AG04450 (cell line): ENCODE results near the gene FLNC. TPM values are rescaled to one million over a fixed set of nuclear protein-coding genes. Genes with fewer than 3 reads are reported as not detected.

ENCODE experiments used
- CTCF ChIA-PET: fragments of 300-600, 350-600 bp; formaldehyde crosslinking; extraction: SDS; loops from one replicate; lab custom pipeline; 2022; ENCODE audit warnings: antibody characterized with exemption, inconsistent platforms; lab: Charles Lee
- POLR2A ChIA-PET: fragments of 350-600 bp; formaldehyde crosslinking; extraction: SDS; loops from one replicate; lab custom pipeline; 2021; ENCODE audit warnings: antibody characterized with exemption, inconsistent platforms; lab: Yijun Ruan, JAX
- DNase-seq: peaks from one replicate; pipeline ENCODE4 v3.0.0-alpha.2; 2011; ENCODE audit warnings: low read depth, low spot score
- H3K27ac ChIP-seq: one replicate; pipeline ENCODE4 v1.5.1; 2012; ENCODE audit warnings: low read depth, low read length, control low read depth
- H3K27me3 ChIP-seq: one replicate; pipeline ENCODE4 v1.6.0; 2012; ENCODE audit warnings: low read length; ENCODE audit not compliant: control insufficient read depth, insufficient read depth
- H3K4me3 ChIP-seq: 2 replicates; pipeline ENCODE4 v1.5.1; 2011; ENCODE audit warnings: mild to moderate bottlenecking, low read depth, low read length, control low read depth
- H3K9me3 ChIP-seq: 2 replicates; pipeline ENCODE4 v1.5.1; 2012; ENCODE audit warnings: low read length; ENCODE audit not compliant: control insufficient read depth, insufficient read depth
- polyA plus RNA-seq: library from polyadenylated mRNA; depleted of rRNA; stranded (reverse); fragments of >200 nt; gene quantifications from 2 replicates; pipeline ENCODE4 v1.2.3, GENCODE V29; 2011
- TF ChIP-seq, protein P1 (sequence below): IDR thresholded peaks from 2 replicates; pipeline ENCODE4 v1.5.1; 2011; ENCODE audit warnings: low read depth, low read length, control low read depth, inconsistent platforms

FLNC gene
- polyA plus RNA-seq, 1 experiment: 25.8 TPM

DNA sequence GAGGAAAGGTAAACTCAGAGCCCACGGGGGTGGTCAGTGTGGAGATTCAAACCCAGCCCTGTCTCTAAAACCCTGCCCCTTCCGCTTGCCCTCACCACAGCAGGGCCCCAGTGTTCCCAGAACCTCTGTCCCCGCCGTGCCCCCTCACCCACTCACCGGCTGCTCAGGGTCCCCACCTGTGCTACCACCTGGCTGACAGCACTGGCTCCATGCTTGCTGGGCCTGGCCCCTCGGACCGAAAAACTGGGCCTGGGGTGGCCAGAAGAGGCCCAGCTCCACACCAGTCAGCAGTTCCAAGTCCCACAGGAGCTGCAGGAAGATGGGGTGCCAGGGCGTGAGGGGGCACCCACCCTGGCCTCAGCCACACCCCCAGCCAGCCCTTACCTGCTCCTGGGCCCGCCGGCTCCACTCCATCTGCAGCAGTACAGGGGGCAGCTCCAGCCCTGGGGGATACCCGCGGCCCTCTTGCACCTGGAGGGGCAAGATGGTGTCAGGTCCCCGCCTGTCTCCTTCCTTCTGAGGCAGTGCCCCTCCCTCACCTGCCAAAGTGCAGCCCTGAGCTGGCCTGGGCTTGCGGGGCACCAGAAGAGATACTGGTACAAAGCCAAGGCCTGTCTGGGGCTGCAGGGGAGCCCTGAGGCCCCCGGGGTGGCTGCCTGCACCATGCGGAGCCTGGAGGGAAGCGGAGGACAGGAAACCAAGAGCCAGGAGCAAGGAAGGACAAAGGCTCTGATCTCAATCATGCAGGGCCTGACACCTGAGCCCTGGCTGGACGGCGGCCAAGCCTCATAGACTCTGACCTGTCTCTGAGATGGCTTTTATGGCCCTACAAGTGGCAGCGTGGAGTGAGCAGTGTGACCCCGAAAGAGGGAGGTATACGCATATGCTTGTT, 44.2 kb downstream of the FLNC start:
- POLR2A ChIA-PET: no interaction called here

DNA sequence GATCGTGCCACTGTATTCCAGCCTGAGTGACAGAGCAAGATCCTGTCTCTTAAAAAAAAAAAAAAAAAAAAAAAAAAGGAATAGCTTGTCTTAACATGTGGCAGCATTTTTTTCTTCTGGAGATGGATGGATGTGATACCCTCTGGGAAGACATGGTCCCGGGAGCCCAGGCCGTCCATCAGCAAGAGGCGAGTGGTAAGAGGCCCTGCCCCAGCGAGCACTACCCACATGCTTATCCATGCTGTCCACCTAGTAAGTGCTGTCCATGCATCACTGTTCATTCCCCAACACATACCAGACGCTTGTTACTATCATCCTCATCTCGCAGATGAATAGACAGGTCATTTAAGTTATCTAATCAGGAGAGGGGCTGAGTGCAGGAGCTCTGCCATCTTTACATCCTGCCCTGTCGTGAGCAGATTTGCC, 45.3 kb downstream of the FLNC start:
- Histone ChIP-seq H3K4me3 (no peak overlapping the region), H3K9me3 (no peaks in the 10 kb centered on the region), H3K27ac (no peak overlapping the region), H3K27me3 (peaks cover 29% of the 10 kb centered on the region)
- CTCF ChIA-PET: no interaction called here
- POLR2A ChIA-PET: interaction anchor here (0.6 kb wide), 1 partner anchor 48 kb away, joined by 3 read pairs; no protein-coding TSS in a partner anchor
- TF ChIP-seq, protein P1, sequence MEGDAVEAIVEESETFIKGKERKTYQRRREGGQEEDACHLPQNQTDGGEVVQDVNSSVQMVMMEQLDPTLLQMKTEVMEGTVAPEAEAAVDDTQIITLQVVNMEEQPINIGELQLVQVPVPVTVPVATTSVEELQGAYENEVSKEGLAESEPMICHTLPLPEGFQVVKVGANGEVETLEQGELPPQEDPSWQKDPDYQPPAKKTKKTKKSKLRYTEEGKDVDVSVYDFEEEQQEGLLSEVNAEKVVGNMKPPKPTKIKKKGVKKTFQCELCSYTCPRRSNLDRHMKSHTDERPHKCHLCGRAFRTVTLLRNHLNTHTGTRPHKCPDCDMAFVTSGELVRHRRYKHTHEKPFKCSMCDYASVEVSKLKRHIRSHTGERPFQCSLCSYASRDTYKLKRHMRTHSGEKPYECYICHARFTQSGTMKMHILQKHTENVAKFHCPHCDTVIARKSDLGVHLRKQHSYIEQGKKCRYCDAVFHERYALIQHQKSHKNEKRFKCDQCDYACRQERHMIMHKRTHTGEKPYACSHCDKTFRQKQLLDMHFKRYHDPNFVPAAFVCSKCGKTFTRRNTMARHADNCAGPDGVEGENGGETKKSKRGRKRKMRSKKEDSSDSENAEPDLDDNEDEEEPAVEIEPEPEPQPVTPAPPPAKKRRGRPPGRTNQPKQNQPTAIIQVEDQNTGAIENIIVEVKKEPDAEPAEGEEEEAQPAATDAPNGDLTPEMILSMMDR: no peak
- DNase-seq: no peak

More for the DNA sequence above, 44.2 kb downstream of the FLNC start:
- Histone ChIP-seq H3K27ac (no peak overlapping the region), H3K27me3 (peaks cover 34% of the 10 kb centered on the region), H3K4me3 (no peak overlapping the region), H3K9me3 (no peaks in the 10 kb centered on the region)
- DNase-seq: no peak
- TF ChIP-seq, protein P1: no peak
- CTCF ChIA-PET: interaction anchor here (0.6 to 1.2 kb wide), 2 partner anchors 9 to 12 kb away, joined by 3 to 7 read pairs; partner anchors contain the start of gene ATP6V1F

- Histone ChIP-seq H3K9me3 (no peaks in the 10 kb centered on the region), H3K27ac (no peak overlapping the region), H3K27me3 (peaks cover 24% of the 10 kb centered on the region), H3K4me3 (no peak overlapping the region)
- POLR2A ChIA-PET: interaction anchor here (0.6 kb wide), 1 partner anchor 654 kb away, joined by 7 read pairs; no protein-coding TSS in a partner anchor
- CTCF ChIA-PET: no interaction called here
- DNase-seq: no peak
- TF ChIP-seq, protein P1: no peak
Observed at GRCh38 chr7:128876127-128876526, 45.9 kb downstream of the FLNC start.

GRCh38 chr7:128876586-128876977, 46.4 kb downstream of the FLNC start:
- ChIA-PET POLR2A (interaction anchor here (0.6 kb wide), 1 partner anchor 654 kb away, joined by 7 read pairs; no protein-coding TSS in a partner anchor), CTCF (no interaction called here)
- H3K27me3 ChIP-seq: peaks cover 21% of the 10 kb centered on the region
- no peak for DNase-seq
- no peaks in the 10 kb centered on the region for H3K9me3 ChIP-seq
- H3K27ac ChIP-seq: no peak overlapping the region
- TF ChIP-seq, protein P1: no peak
- H3K4me3 ChIP-seq: no peak overlapping the region
